Gastrocnemius medialis (tissue), 4 donors: ENCODE data around the gene EXOSC1. TPM values are rescaled to one million over a fixed set of nuclear protein-coding genes. Genes with fewer than 3 reads are reported as not detected.
A peak's percentile ranks its signal among the peaks of the same experiment; 100 is the strongest.

ENCODE experiments used
- ATAC-seq, 2 donors: fragments of 150-250 bp; one replicate each; pipeline ENCODE4 v1.9.1; 2016
- DNase-seq, 2 donors: peaks; one replicate each; pipeline ENCODE4 v3.0.0-alpha.2; 2019
- H3K27ac ChIP-seq, 4 donors: fragments of 200-600 bp; sonication (generic); 1 replicate in 1 of 4; 2 replicates in 3 of 4; pipeline ENCODE4 v1.5.1; 2016 to 2018; ENCODE audit warnings: mild to moderate bottlenecking in 2 of 4, moderate library complexity in 1 of 4
- H3K27me3 ChIP-seq, 3 donors: fragments of 200-600 bp; sonication (generic) in 2 of 3; 1 replicate in 1 of 3; 2 replicates in 2 of 3; pipeline versions ENCODE4 v1.5.1 to v1.6.0; 2016 to 2019; ENCODE audit warnings: mild to moderate bottlenecking in 1 of 3, moderate library complexity in 1 of 3
- H3K36me3 ChIP-seq, 2 donors: fragments of 200-600 bp; sonication (generic) in 1 of 2; one replicate each; pipeline ENCODE4 v1.5.1; 2017 to 2018
- H3K4me1 ChIP-seq, 2 donors: fragments of 200-600 bp; sonication (generic) in 1 of 2; one replicate each; pipeline ENCODE4 v1.5.1; 2016 to 2017; ENCODE audit warnings: mild to moderate bottlenecking in 2 of 2
- H3K4me3 ChIP-seq, 4 donors: fragments of 200-600 bp; sonication (generic) in 3 of 4; 1 replicate in 1 of 4; 2 replicates in 3 of 4; pipeline ENCODE4 v1.5.1; 2016 to 2019; ENCODE audit warnings: mild to moderate bottlenecking in 2 of 4
- H3K9me3 ChIP-seq, 3 donors: fragments of 200-600 bp; sonication (generic) in 2 of 3; 1 replicate in 1 of 3; 2 replicates in 2 of 3; pipeline ENCODE4 v1.5.1; 2016 to 2019
- POLR2A ChIP-seq, 2 donors: fragments of 450-650 bp; IDR thresholded peaks; one replicate each; pipeline ENCODE4 v1.6.1; 2017; ENCODE audit warnings: antibody characterized with exemption in 2 of 2, mild to moderate bottlenecking in 2 of 2, moderate library complexity in 2 of 2
- in situ Hi-C, 4 donors: fragments of 200-750 bp; cut with MboI; loops; one replicate each; pipeline versions ENCODE4 v1.15.0 to v1.8.0; 2017; ENCODE audit warnings: low sequenced_read_pairs in 4 of 4
- intact Hi-C: fragments of 100-400 bp; cut with DNase I; formaldehyde crosslinking; loops from one replicate; pipeline ENCODE4 v1.15.1; 2023; ENCODE audit warnings: low total_unique reads
- total RNA-seq, 4 donors: library from RNA; depleted of rRNA; stranded (reverse); fragments of >200 nt; gene quantifications; one replicate each; pipeline versions ENCODE4 v1.1.0 to v1.2.3, GENCODE V29; 2016
- TF ChIP-seq, protein P1 (sequence below), 5 experiments: fragments of 450-650 bp in 3 of 5; fragments of 200-600 bp in 2 of 5; sonication (generic) in 2 of 5; IDR thresholded peaks in 4 of 5; conservative IDR thresholded peaks in 1 of 5; 1 replicate in 4 of 5; 2 replicates in 1 of 5; pipeline ENCODE4 v1.5.1; 2016 to 2019; ENCODE audit warnings: antibody characterized with exemption in 5 of 5, mild to moderate bottlenecking in 3 of 5, moderate library complexity in 3 of 5

The EXOSC1 gene
- total RNA-seq, 4 donors from 2014 or later = 18.6 to 34.5 (median 26.8) TPM

DNA sequence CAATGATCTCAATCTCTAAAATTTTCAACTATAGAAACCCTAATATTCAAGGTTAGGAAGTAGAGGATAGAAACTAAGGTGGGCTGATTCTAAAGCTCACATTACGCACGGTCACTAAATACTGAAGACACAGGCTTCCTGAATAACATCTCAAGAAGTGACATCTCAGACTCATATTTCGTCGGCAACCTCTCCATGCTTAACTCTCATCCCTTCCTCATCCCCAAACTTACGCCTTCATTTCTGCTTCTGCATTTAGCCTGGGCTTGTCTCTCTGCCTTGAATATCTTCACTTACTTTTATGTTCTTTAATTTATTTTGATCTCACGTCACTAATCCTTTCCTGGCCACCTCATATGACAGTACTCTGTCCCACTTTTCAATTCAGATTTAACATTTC is 10.6 kb downstream of the EXOSC1 start:
- H3K27ac ChIP-seq = no peak overlapping the region
- no peaks in the 10 kb centered on the region for H3K27me3 ChIP-seq
- no peaks in the 10 kb centered on the region for H3K4me1 ChIP-seq
- ATAC-seq (no peak), DNase-seq (no peak)
- no peak for TF ChIP-seq POLR2A (IDR thresholded peaks at IDR 0.05)
- TF ChIP-seq, protein P1, sequence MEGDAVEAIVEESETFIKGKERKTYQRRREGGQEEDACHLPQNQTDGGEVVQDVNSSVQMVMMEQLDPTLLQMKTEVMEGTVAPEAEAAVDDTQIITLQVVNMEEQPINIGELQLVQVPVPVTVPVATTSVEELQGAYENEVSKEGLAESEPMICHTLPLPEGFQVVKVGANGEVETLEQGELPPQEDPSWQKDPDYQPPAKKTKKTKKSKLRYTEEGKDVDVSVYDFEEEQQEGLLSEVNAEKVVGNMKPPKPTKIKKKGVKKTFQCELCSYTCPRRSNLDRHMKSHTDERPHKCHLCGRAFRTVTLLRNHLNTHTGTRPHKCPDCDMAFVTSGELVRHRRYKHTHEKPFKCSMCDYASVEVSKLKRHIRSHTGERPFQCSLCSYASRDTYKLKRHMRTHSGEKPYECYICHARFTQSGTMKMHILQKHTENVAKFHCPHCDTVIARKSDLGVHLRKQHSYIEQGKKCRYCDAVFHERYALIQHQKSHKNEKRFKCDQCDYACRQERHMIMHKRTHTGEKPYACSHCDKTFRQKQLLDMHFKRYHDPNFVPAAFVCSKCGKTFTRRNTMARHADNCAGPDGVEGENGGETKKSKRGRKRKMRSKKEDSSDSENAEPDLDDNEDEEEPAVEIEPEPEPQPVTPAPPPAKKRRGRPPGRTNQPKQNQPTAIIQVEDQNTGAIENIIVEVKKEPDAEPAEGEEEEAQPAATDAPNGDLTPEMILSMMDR (IDR thresholded peaks at IDR 0.05 in 4 of 5, conservative IDR thresholded peaks at IDR 0.05 in 1 of 5) = no peak
- intact Hi-C loops = no loop called here
- no peak overlapping the region for H3K4me3 ChIP-seq
- H3K9me3 ChIP-seq = no peaks in the 10 kb centered on the region
- peaks cover 0 to 87% of the 10 kb centered on the region in 2 donors for H3K36me3 ChIP-seq
- in situ Hi-C loops = no loop called here

DNA sequence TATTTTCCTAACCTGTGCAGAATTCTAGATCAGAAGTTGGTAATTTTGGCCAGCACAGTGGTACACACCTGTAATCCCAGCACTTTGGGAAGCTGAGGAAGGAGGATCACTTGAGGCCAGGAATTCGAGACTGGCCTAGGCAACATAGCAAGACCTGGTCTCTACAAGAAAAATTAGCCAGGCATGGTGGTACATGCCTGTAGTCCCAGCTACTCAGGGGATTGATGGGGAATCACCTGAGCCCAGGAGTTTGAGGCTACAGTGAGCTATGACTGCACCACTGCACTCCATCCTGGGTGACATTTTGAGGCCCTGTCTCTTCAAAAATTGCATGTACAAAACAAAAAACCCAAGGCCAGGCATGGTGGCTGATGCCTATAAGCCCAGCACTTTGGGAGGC is 11.2 kb downstream of the EXOSC1 start:
- in situ Hi-C loops = no loop called here

DNA sequence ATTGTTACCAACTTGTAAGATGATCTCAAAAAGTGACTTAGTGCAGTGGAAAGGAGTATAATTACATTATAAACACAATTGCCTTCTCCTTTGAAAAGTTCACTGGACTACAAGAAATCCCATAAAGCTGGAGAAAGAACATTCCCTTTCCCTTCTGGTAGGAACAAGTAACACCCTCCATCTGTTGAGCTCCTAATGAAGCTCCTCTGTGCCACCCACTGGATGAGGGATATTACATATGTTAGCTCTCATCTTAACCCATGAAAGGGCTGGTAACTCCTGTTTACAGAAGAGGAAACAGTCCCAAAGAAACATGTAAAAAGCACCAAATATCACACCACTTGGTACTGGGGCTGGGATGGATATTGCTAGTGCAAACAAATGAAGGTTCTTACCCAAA is 11.8 kb downstream of the EXOSC1 start:
- intact Hi-C loops (no loop called here), in situ Hi-C loops (no loop called here)
- H3K4me3 ChIP-seq = no peak overlapping the region
- no peaks in the 10 kb centered on the region for H3K4me1 ChIP-seq
- DNase-seq = no peak
- no peak for TF ChIP-seq POLR2A (IDR thresholded peaks at IDR 0.05)
- TF ChIP-seq, protein P1 (IDR thresholded peaks at IDR 0.05 in 4 of 5, conservative IDR thresholded peaks at IDR 0.05 in 1 of 5) = no peak
- no peaks in the 10 kb centered on the region for H3K27me3 ChIP-seq
- no peak for ATAC-seq
- no peaks in the 10 kb centered on the region for H3K9me3 ChIP-seq
- no peak overlapping the region for H3K27ac ChIP-seq
- peaks cover 0 to 79% of the 10 kb centered on the region in 2 donors for H3K36me3 ChIP-seq

More for the DNA sequence above, 11.2 kb downstream of the EXOSC1 start:
- DNase-seq (no peak), ATAC-seq (no peak)
- TF ChIP-seq, protein P1 (IDR thresholded peaks at IDR 0.05 in 4 of 5, conservative IDR thresholded peaks at IDR 0.05 in 1 of 5) = no peak
- no peak for TF ChIP-seq POLR2A (IDR thresholded peaks at IDR 0.05)
- H3K36me3 ChIP-seq = peaks cover 0 to 84% of the 10 kb centered on the region in 2 donors
- H3K27ac ChIP-seq = no peak overlapping the region
- no peaks in the 10 kb centered on the region for H3K27me3 ChIP-seq
- intact Hi-C loops = no loop called here
- no peaks in the 10 kb centered on the region for H3K4me1 ChIP-seq
- H3K4me3 ChIP-seq = no peak overlapping the region
- no peaks in the 10 kb centered on the region for H3K9me3 ChIP-seq

DNA sequence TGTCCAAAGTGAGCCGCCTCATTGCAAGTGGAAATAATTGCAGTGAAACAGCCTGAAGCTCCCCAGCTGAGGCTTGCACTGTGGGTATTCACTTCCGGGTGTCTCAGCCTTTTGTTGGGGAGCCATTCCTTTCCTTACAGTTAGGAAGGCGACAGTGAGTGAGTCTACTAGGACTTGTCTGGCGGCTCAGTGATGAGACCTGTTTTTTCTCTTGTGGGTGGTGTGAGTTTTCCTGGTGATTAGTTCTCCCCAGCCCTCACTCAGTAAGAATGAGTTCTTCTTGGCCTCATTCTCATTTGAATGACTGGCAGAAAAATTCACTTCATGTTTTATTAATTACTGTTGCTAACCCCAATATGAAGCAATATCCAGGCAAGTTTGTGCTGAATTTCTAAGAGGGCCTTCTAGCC is 17.2 kb downstream of the EXOSC1 start:
- Histone ChIP-seq H3K27ac (peak overlapping the region; percentile 13 to 88 (median 50)), H3K27me3 (no peaks in the 10 kb centered on the region), H3K36me3 (peaks cover 0 to 34% of the 10 kb centered on the region in 2 donors), H3K9me3 (no peaks in the 10 kb centered on the region), H3K4me1 (peaks cover 18 to 20% of the 10 kb centered on the region in 2 donors), H3K4me3 (no peak overlapping the region)
- DNase-seq (no peak), ATAC-seq (no peak)
- TF ChIP-seq, protein P1 (IDR thresholded peaks at IDR 0.05 in 4 of 5, conservative IDR thresholded peaks at IDR 0.05 in 1 of 5) = no peak
- TF ChIP-seq POLR2A (IDR thresholded peaks at IDR 0.05) = no peak
- in situ Hi-C loops = no loop called here
- intact Hi-C loops = loop anchor here (10.0 kb wide), 1 partner anchor 206 kb away; the partner anchor contains the start of gene MORN4
